MV-4-11 (cell line): Measurements from ENCODE around the gene TMEM61.

Source experiments
- DNase-seq: peaks from one replicate; lab custom pipeline; 2025; lab: John Stamatoyannopoulos, UW

Gene TMEM61

GRCh38 chr1:55039342-55040082 lies 59.1 kb downstream of the TMEM61 start, which contains the start of gene PCSK9:
PCSK9 (plus strand) TSS chr1:55039548; CDS start chr1:55039838, 290 bp downstream.
- no peak for DNase-seq

- no peak for DNase-seq
Measured at GRCh38 chr1:55040083-55040932, 59.9 kb downstream of the TMEM61 start.

GRCh38 chr1:55040933-55041494 lies 60.6 kb downstream of the TMEM61 start:
- no peak for DNase-seq

DNA sequence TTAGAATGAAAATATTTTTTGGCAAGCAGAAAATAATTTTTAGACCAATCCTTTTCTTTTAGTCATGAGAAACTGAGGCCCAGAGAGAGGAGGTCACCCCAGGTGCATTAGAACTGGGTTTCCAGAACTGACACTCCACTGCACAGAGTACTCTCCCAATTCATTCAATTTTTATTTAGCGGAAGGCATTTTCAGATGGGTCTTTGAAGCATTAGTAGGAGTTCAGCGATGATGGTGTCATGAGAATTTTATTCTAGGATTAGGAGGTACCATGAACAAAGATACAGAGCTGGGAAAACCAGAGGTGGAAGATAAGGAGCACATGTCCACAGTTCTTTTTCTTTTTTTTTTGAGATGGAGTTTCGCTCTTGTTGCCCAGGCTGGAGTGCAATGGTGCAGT lies 61.2 kb downstream of the TMEM61 start:
- no peak for DNase-seq
